GM12878 (cell line): ENCODE data around the gene OR11H6. TPM values are rescaled to one million over a fixed set of nuclear protein-coding genes. Genes with fewer than 3 reads are reported as not detected.

Experiments
- ATAC-seq: fragments of 200-7000 bp; cut with Tn5 transposase; 3 replicates; pipeline ENCODE4 v1.9.1; 2020; ENCODE audit warnings: mild to moderate bottlenecking, moderate library complexity
- BruUV-seq: library from RNA; stranded (reverse); fragments of 400-500 nt; replicated peaks from 2 replicates; lab custom pipeline; 2021; lab: Mats Ljungman, UMichigan
- CTCF ChIA-PET: fragments of 300-600 bp; sonication (Branson Sonifier 250); formaldehyde crosslinking; extraction: SDS; loops from one replicate; lab custom pipeline; 2021; ENCODE audit warnings: inconsistent platforms; lab: Yijun Ruan, JAX
- POLR2A ChIA-PET: fragments of 350-600 bp; formaldehyde crosslinking; extraction: SDS; loops from one replicate; lab custom pipeline; 2021; ENCODE audit warnings: inconsistent platforms; lab: Charles Lee
- RAD21 ChIA-PET: fragments of 300-600 bp; sonication (Branson Sonifier 250); formaldehyde crosslinking; loops from one replicate; lab custom pipeline; 2023; ENCODE audit warnings: antibody characterized with exemption; ENCODE audit not compliant: unreplicated experiment; lab: Charles Lee
- SMC1A ChIA-PET: fragments of 300-600 bp; sonication (Branson Sonifier 250); formaldehyde crosslinking; loops from one replicate; lab custom pipeline; 2023; ENCODE audit not compliant: unreplicated experiment, uncharacterized antibody; lab: Charles Lee
- DNase-seq: peaks from one replicate; pipeline ENCODE4 v3.0.0-alpha.2; 2011; ENCODE audit warnings: low read depth, low spot score
- FAIRE-seq: peaks from 3 replicates; lab custom pipeline; 2011; peaks lifted over from hg19 to GRCh38; lab: Jason Lieb, UNC
- H2AFZ ChIP-seq: 2 replicates; pipeline ENCODE4 v1.6.0; 2011; ENCODE audit warnings: low read depth, low read length, control low read depth; ENCODE audit not compliant: control insufficient read depth
- H3K27ac ChIP-seq: 2 replicates; pipeline ENCODE4 v1.5.1; 2011; ENCODE audit warnings: control low read depth; ENCODE audit not compliant: control insufficient read depth, insufficient read depth
- H3K27me3 ChIP-seq, 2 experiments: replicated peaks in 1 of 2; 2 replicates each; pipeline versions ENCODE4 v1.6.0 to v1.6.1; 2011; ENCODE audit warnings: low read length in 1 of 2; ENCODE audit not compliant: control insufficient read depth in 2 of 2, insufficient read depth in 2 of 2
- H3K36me3 ChIP-seq, 2 experiments: 2 replicates each; pipeline ENCODE4 v1.5.1; 2011; ENCODE audit warnings: low read length in 1 of 2; ENCODE audit not compliant: control insufficient read depth in 2 of 2, insufficient read depth in 2 of 2
- H3K4me1 ChIP-seq: 2 replicates; pipeline ENCODE4 v1.6.1; 2011; ENCODE audit warnings: mild to moderate bottlenecking, low read length, moderate library complexity, mixed read lengths; ENCODE audit not compliant: control insufficient read depth, insufficient read depth
- H3K4me2 ChIP-seq: 2 replicates; pipeline ENCODE4 v1.6.0; 2011; ENCODE audit warnings: control low read depth; ENCODE audit not compliant: control insufficient read depth, insufficient read depth
- H3K4me3 ChIP-seq: fragments of 200-600 bp; sonication (generic); 2 replicates; pipeline ENCODE4 v1.5.1; 2016
- H3K79me2 ChIP-seq: 2 replicates; pipeline ENCODE4 v1.6.0; 2011; ENCODE audit warnings: low read length; ENCODE audit not compliant: control insufficient read depth, insufficient read depth
- H3K9ac ChIP-seq: 2 replicates; pipeline ENCODE4 v1.8.0; 2011; ENCODE audit warnings: low read length, control low read depth, mixed read lengths; ENCODE audit not compliant: control insufficient read depth, insufficient read depth
- H3K9me3 ChIP-seq: replicated peaks from 3 replicates; pipeline ENCODE4 v1.5.1; 2011; ENCODE audit warnings: mild to moderate bottlenecking, low read length; ENCODE audit not compliant: control insufficient read depth, insufficient read depth
- H4K20me1 ChIP-seq: 2 replicates; pipeline ENCODE4 v1.6.0; 2011; ENCODE audit not compliant: control insufficient read depth, insufficient read depth
- CEBPZ ChIP-seq: fragments of 150-350 bp; IDR thresholded peaks from 2 replicates; pipeline ENCODE4 v1.6.1; 2016; ENCODE audit warnings: low read depth, low read length
- E2F4 ChIP-seq: IDR thresholded peaks from 2 replicates; pipeline ENCODE4 v1.6.1; 2012; ENCODE audit warnings: low read depth, low read length, improper control_type of control experiment
- FOXK2 ChIP-seq: fragments of 450-650 bp; IDR thresholded peaks from 2 replicates; pipeline ENCODE4 v1.6.1; 2017; ENCODE audit warnings: mild to moderate bottlenecking, moderate library complexity
- JUND ChIP-seq: IDR thresholded peaks from 2 replicates; pipeline ENCODE4 v1.6.1; 2012; ENCODE audit warnings: low read depth, mild to moderate bottlenecking, low read length, improper control_type of control experiment, moderate library complexity
- LARP7 ChIP-seq: fragments of 450-650 bp; IDR thresholded peaks from 2 replicates; pipeline ENCODE4 v1.6.1; 2017; ENCODE audit warnings: mild to moderate bottlenecking
- MTA3 ChIP-seq: IDR thresholded peaks from 2 replicates; pipeline ENCODE4 v1.6.1; 2012; ENCODE audit warnings: low read length, inconsistent platforms, borderline replicate concordance
- MYB ChIP-seq: fragments of 150-350 bp; IDR thresholded peaks from 2 replicates; pipeline ENCODE4 v1.6.1; 2014; ENCODE audit warnings: mild to moderate bottlenecking, low read depth, low read length, borderline replicate concordance
- RELA ChIP-seq: fragments of 450-650 bp; IDR thresholded peaks from 2 replicates; pipeline ENCODE4 v1.8.0; 2014; ENCODE audit warnings: borderline replicate concordance; ENCODE audit not compliant: partially characterized antibody
- RFX5 ChIP-seq: IDR thresholded peaks from 2 replicates; pipeline ENCODE4 v1.6.1; 2011; ENCODE audit warnings: low read depth, low read length, improper control_type of control experiment
- TBL1XR1 ChIP-seq: IDR thresholded peaks from 2 replicates; pipeline ENCODE4 v1.6.1; 2012; ENCODE audit warnings: low read depth, low read length, improper control_type of control experiment
- ZNF592 ChIP-seq: fragments of 450-650 bp; IDR thresholded peaks from 2 replicates; pipeline ENCODE4 v1.6.1; 2017; ENCODE audit warnings: mild to moderate bottlenecking, moderate library complexity
- ZZZ3 ChIP-seq: IDR thresholded peaks from 2 replicates; pipeline ENCODE4 v1.6.1; 2011; ENCODE audit warnings: low read depth; ENCODE audit not compliant: control insufficient read depth, insufficient read length
- WGBS: methylation state at CpG from one replicate; pipeline ENCODE4 v1.1.6; 2016; ENCODE audit warnings: low lambda C conversion rate; ENCODE audit not compliant: insufficient replicate concordance, insufficient coverage; ENCODE audit errors: missing lambda C conversion rate; 5-methylcytosine and 5-hydroxymethylcytosine counted together
- in situ Hi-C: fragments of 300-500 bp; cut with MboI; formaldehyde crosslinking; loops from 9 replicates; pipeline ENCODE4 v1.14.3; 2018; ENCODE audit warnings: mixed read lengths
- intact Hi-C: fragments of 100-400 bp; cut with micrococcal nuclease; formaldehyde crosslinking; loops from one replicate; pipeline ENCODE4 v1.14.2; 2022; ENCODE audit not compliant: unreplicated experiment
- polyA plus RNA-seq, 11 experiments: library from polyadenylated mRNA; depleted of rRNA in 4 of 11; unstranded in 6 of 11; stranded (reverse) in 5 of 11; fragments of >200 nt; fragmentation: Nextera tagmentation in 4 of 11; fragmentation: Illumina TruSeq in 1 of 11; extraction: Ambion mirVana in 4 of 11; extraction: Trizol in 1 of 11; gene quantifications; 1 replicate in 1 of 11; 2 replicates in 10 of 11; pipeline versions ENCODE4 v1.2.1 to v1.2.3, GENCODE V29; 2011 to 2016; ENCODE audit warnings: inconsistent platforms in 2 of 11, missing spikeins in 2 of 11, low read depth in 1 of 11
- total RNA-seq, 4 experiments: library from RNA; depleted of rRNA in 3 of 4; stranded (reverse); fragments of >200 nt in 3 of 4; fragmentation: Illumina TruSeq in 1 of 4; extraction: Trizol in 1 of 4; gene quantifications; 2 replicates each; pipeline versions ENCODE4 v1.2.1 to v1.2.3, GENCODE V29; 2013 to 2021

The OR11H6 gene
- total and polyA plus RNA-seq, 10 of the 15 experiments (the other 5 are each of a cell fraction or from before 2014, with no cell fraction given) = not detected

GRCh38 chr14:20190596-20190995 is 32.9 kb upstream of the OR11H6 start, which contains the start of gene OR11G2:
Gene OR11G2 (plus strand): TSS chr14:20190896. CDS start chr14:20197438, 6,542 bp downstream.
- Histone ChIP-seq H3K4me3 (no peak within 1 kb of the TSS), H3K27me3 (no peaks in the 10 kb centered on the region), H3K27ac (no peak within 1 kb of the TSS), H3K9ac (no peak within 1 kb of the TSS), H2AFZ (no peak within 1 kb of the TSS), H3K9me3 (no peaks in the 10 kb centered on the region), H3K4me2 (no peak within 1 kb of the TSS), H4K20me1 (no peaks in the 10 kb centered on the region), H3K79me2 (no peaks in the 10 kb centered on the region), H3K36me3 (no peaks in the 10 kb centered on the region), H3K4me1 (no peaks in the 10 kb centered on the region)
- TF ChIP-seq MYB = no peak
- no peak for TF ChIP-seq FOXK2
- TF ChIP-seq ZZZ3 = no peak
- TF ChIP-seq TBL1XR1 = no peak
- TF ChIP-seq LARP7 = no peak
- TF ChIP-seq RELA = no peak
- no peak for TF ChIP-seq RFX5
- no peak for TF ChIP-seq MTA3
- TF ChIP-seq CEBPZ = no peak
- no peak for TF ChIP-seq E2F4
- no peak for TF ChIP-seq ZNF592
- TF ChIP-seq JUND = no peak
- in situ Hi-C loops (no loop called here), intact Hi-C loops (no loop called here)
- FAIRE-seq (no peak), DNase-seq (no peak), ATAC-seq (no peak)
- BruUV-seq = no TSS peak
- ChIA-PET RAD21 (no interaction called here), POLR2A (no interaction called here), CTCF (no interaction called here), SMC1A (no interaction called here)
- WGBS = 0% methylated on average over 1 of the region's 1 CpG
